Measurements from ENCODE around the gene PROKR1. TPM values are rescaled to one million over a fixed set of nuclear protein-coding genes. Genes with fewer than 3 reads are reported as not detected.

The PROKR1 gene
- total RNA-seq, 1 experiment from 2014 or later: not detected

GRCh38 chr2:68671961-68672360 lies 28.6 kb downstream of the PROKR1 start:
- Histone ChIP-seq H3K4me2 (ENCODE audit: low read length) (no peak overlapping the region), H3K36me3 (ENCODE audit: control insufficient read depth in 1 of 2, insufficient read depth in 2 of 2, low read length in 2 of 2) (no peaks in the 10 kb centered on the region), H3K27ac (ENCODE audit: low read depth, low read length) (no peak overlapping the region), H3K4me1 (ENCODE audit: control insufficient read depth in 1 of 2, insufficient read depth in 2 of 2, low read length in 2 of 2) (no peaks in the 10 kb centered on the region), H3K79me2 (ENCODE audit: insufficient read depth, low read length) (no peaks in the 10 kb centered on the region), H3K9me2 (ENCODE audit: insufficient read depth) (no peaks in the 10 kb centered on the region), H4K20me1 (ENCODE audit: insufficient read depth) (no peaks in the 10 kb centered on the region), H3K9ac (ENCODE audit: low read length) (no peak overlapping the region), H3K9me3 (ENCODE audit: control insufficient read depth in 1 of 2, insufficient read depth in 1 of 2, low read depth in 1 of 2, low read length in 2 of 2) (no peaks in the 10 kb centered on the region), H2AFZ (ENCODE audit: low read depth, low read length, poor library complexity, severe bottlenecking) (no peak overlapping the region), H3K4me3 (replicated peaks in 1 of 2; ENCODE audit: low read depth in 1 of 2, low read length in 2 of 2) (no peak overlapping the region), H3K27me3 (ENCODE audit: insufficient read depth, low read length) (no peaks in the 10 kb centered on the region)
- ATAC-seq (no peak), DNase-seq (ENCODE audit: low read depth, low spot score) (no peak)
- TF ChIP-seq SIN3A (IDR thresholded peaks at IDR 0.05; ENCODE audit: low read depth): no peak
- TF ChIP-seq CEBPB (IDR thresholded peaks at IDR 0.05; ENCODE audit: low read depth): no peak
- TF ChIP-seq REST (IDR thresholded peaks at IDR 0.05; ENCODE audit: low read depth): no peak
- TF ChIP-seq SP1 (IDR thresholded peaks at IDR 0.05; ENCODE audit: low read depth): no peak
- no peak for TF ChIP-seq ATF3 (IDR thresholded peaks at IDR 0.05)
- no peak for TF ChIP-seq ZNF274 (IDR thresholded peaks at IDR 0.05; ENCODE audit: low read depth, low read length)
- no peak for TF ChIP-seq EZH2phosphoT487 (IDR thresholded peaks at IDR 0.05; ENCODE audit: borderline replicate concordance)
- no peak for TF ChIP-seq POLR2AphosphoS5 (IDR thresholded peaks at IDR 0.05; ENCODE audit: low read depth, low read length)
- no peak for TF ChIP-seq RAD21 (IDR thresholded peaks at IDR 0.05; ENCODE audit: low read depth)
- TF ChIP-seq EZH2 (IDR thresholded peaks at IDR 0.05): no peak
- TF ChIP-seq YY1 (IDR thresholded peaks at IDR 0.05; ENCODE audit: extremely low read depth, insufficient replicate concordance, low read depth, low read length): no peak
- no peak for TF ChIP-seq TCF7L2 (IDR thresholded peaks at IDR 0.05; ENCODE audit: borderline replicate concordance, extremely low read depth, insufficient read depth, insufficient read length)
- no peak for TF ChIP-seq ELF1 (IDR thresholded peaks at IDR 0.05; ENCODE audit: borderline replicate concordance, low read depth)
- TF ChIP-seq ZFX (IDR thresholded peaks at IDR 0.05): no peak
- TF ChIP-seq JUND (IDR thresholded peaks at IDR 0.05): no peak
- TF ChIP-seq CBX3 (IDR thresholded peaks at IDR 0.05; ENCODE audit: low read depth): no peak
- TF ChIP-seq MAX (IDR thresholded peaks at IDR 0.05): no peak
- intact Hi-C loops (cut with micrococcal nuclease): loop anchor here (5.0 kb wide), 1 partner anchor 50 kb away; no protein-coding TSS in a partner anchor
- ChIA-PET CTCF (no interaction called here), POLR2A (no interaction called here), RAD21 (ENCODE audit: low non-redundant PET in 1 of 2, low total read pairs in 2 of 2, uncharacterized antibody in 2 of 2, unreplicated experiment in 2 of 2) (no interaction called here)
- no TSS peak for BruUV-seq (replicated peaks)

All from HCT116 (cell line).